ENCODE data around the gene LIPG. TPM values are rescaled to one million over a fixed set of nuclear protein-coding genes. Genes with fewer than 3 reads are reported as not detected.

Gene LIPG
- total RNA-seq, 1 experiment from 2014 or later, result 86.7 TPM

DNA sequence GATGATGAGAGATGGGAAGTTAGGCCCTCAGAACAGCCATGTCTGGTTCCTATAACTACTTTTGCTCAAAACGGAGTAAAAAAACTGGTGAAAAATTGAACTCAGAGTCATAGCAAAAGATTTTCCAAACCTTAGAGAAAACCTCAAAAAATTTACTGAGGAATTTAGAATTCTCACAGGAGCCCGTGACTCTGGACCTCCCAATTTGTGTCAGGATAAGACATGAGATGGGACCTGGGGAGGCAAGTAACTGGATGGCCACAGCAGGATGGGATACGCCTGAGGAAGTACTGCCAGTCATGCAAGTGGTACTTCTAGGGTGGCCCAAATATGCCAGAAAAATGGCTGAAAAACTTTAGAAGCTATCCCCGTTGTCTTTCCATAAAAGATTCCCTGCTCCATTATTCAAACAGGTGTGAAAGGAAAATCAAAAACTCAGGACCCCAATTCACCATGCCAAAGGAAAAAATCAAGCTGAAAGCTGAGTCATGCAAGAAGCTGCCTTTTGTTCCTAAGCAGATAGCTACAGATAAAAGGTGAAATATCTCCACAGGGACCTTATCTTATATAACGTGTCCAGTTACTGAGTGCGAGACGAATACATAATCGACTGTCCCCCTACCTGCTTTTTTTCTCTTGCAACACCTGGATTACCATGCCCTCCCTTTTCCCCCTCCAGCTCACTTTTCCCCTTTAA is 34.1 kb upstream of the LIPG start:
- H3K4me3 Mint-ChIP-seq (ENCODE audit: unreplicated experiment), result peak overlapping the region; percentile 45
- Histone ChIP-seq H3K27me3 (replicated peaks; ENCODE audit: control insufficient read depth, insufficient read depth, low read length) (no peaks in the 10 kb centered on the region), H3K4me3 (ENCODE audit: low read depth, low read length) (no peak overlapping the region), H3K4me1 (peaks cover 53% of the 10 kb centered on the region), H3K36me3 (ENCODE audit: control insufficient read depth, insufficient read depth, low read length) (no peaks in the 10 kb centered on the region), H3K9me3 (no peaks in the 10 kb centered on the region)
- H3K27me3 Mint-ChIP-seq (ENCODE audit: insufficient read depth, unreplicated experiment), result no peaks in the 10 kb centered on the region
- ChIA-PET POLR2A (no interaction called here), CTCF (no interaction called here)
- H3K27ac Mint-ChIP-seq (ENCODE audit: unreplicated experiment), result peak overlapping the region; percentile 61
- DNase-seq, result no peak
- no peaks in the 10 kb centered on the region for H3K36me3 Mint-ChIP-seq (ENCODE audit: insufficient read depth, unreplicated experiment)
- BruUV-seq (replicated peaks), result no TSS peak
- no peaks in the 10 kb centered on the region for H3K9me3 Mint-ChIP-seq (ENCODE audit: unreplicated experiment)
- TF ChIP-seq, protein P1, sequence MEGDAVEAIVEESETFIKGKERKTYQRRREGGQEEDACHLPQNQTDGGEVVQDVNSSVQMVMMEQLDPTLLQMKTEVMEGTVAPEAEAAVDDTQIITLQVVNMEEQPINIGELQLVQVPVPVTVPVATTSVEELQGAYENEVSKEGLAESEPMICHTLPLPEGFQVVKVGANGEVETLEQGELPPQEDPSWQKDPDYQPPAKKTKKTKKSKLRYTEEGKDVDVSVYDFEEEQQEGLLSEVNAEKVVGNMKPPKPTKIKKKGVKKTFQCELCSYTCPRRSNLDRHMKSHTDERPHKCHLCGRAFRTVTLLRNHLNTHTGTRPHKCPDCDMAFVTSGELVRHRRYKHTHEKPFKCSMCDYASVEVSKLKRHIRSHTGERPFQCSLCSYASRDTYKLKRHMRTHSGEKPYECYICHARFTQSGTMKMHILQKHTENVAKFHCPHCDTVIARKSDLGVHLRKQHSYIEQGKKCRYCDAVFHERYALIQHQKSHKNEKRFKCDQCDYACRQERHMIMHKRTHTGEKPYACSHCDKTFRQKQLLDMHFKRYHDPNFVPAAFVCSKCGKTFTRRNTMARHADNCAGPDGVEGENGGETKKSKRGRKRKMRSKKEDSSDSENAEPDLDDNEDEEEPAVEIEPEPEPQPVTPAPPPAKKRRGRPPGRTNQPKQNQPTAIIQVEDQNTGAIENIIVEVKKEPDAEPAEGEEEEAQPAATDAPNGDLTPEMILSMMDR (IDR thresholded peaks at IDR 0.05; ENCODE audit: insufficient read depth in 1 of 2, low read depth in 1 of 2, low read length in 1 of 2, severe bottlenecking in 1 of 2, unreplicated experiment in 1 of 2), result no peak
- H3K4me1 Mint-ChIP-seq (ENCODE audit: low read depth, unreplicated experiment), result peaks cover 19% of the 10 kb centered on the region
- intact Hi-C loops (cut with micrococcal nuclease; ENCODE audit: unreplicated experiment), result loop anchor here (5.0 kb wide), 1 partner anchor 35 kb away; the partner anchor contains the start of gene LIPG

DNA sequence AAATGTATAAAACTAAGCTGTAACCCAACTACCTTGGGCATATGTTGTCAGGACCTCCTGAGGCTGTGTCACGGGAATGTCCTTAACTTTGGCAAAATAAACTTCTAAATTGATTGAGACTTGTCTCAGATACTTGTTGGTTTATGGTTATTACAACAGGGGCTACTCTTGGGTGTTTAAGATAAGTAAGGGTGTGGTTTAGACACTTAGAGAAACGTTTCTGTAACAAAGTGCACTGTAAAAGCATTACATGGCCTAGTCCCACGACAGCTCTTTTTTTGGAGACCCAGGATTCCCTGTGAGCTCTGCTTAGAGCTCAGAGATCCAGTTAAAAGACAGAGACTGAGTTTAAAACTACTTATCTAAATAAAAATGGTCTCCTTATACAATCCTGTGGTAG is 32.3 kb upstream of the LIPG start:
- no peaks in the 10 kb centered on the region for H3K36me3 ChIP-seq (ENCODE audit: control insufficient read depth, insufficient read depth, low read length)
- no peaks in the 10 kb centered on the region for H3K9me3 Mint-ChIP-seq (ENCODE audit: unreplicated experiment)
- no peak overlapping the region for H3K4me3 Mint-ChIP-seq (ENCODE audit: unreplicated experiment)
- no peaks in the 10 kb centered on the region for H3K9me3 ChIP-seq
- H3K27ac Mint-ChIP-seq (ENCODE audit: unreplicated experiment), result peak overlapping the region; percentile 92
- POLR2A ChIA-PET, result interaction anchor here (0.7 kb wide), 1 partner anchor 139 kb away, joined by 4 read pairs; no protein-coding TSS in a partner anchor
- no peak overlapping the region for H3K4me3 ChIP-seq (ENCODE audit: low read depth, low read length)
- H3K36me3 Mint-ChIP-seq (ENCODE audit: insufficient read depth, unreplicated experiment), result no peaks in the 10 kb centered on the region
- intact Hi-C loops (cut with micrococcal nuclease; ENCODE audit: unreplicated experiment), result loop anchor here (5.0 kb wide), 1 partner anchor 33 kb away; the partner anchor contains the start of gene LIPG
- BruUV-seq (replicated peaks), result no TSS peak
- CTCF ChIA-PET, result no interaction called here
- TF ChIP-seq, protein P1 (IDR thresholded peaks at IDR 0.05; ENCODE audit: insufficient read depth in 1 of 2, low read depth in 1 of 2, low read length in 1 of 2, severe bottlenecking in 1 of 2, unreplicated experiment in 1 of 2), result no peak
- H3K4me1 ChIP-seq, result peaks cover 58% of the 10 kb centered on the region
- H3K4me1 Mint-ChIP-seq (ENCODE audit: low read depth, unreplicated experiment), result peaks cover 19% of the 10 kb centered on the region
- DNase-seq, result no peak
- no peaks in the 10 kb centered on the region for H3K27me3 ChIP-seq (replicated peaks; ENCODE audit: control insufficient read depth, insufficient read depth, low read length)
- H3K27me3 Mint-ChIP-seq (ENCODE audit: insufficient read depth, unreplicated experiment), result no peaks in the 10 kb centered on the region

DNA sequence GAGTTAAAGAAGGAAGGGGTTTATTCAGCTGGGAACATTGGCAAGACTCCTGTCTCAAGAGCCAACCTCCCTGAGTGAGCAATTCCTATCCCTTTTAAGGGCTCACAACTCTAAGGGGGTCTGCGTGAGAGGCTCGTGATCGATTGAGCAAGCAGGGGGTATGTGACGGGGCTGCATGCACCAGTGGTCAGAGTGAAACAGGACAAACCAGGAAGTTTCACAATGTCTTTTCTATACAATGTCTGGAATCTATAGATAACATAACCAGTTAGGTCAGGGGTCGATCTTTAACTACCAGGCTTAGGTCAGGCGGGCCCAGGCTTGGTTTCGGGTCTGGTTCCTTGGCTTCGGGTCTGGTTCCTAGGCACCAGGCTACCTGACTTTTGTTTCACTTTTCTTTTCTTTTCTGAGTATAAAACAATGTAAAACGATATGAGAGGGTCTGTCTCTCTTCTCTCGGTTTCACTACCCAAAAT is 30.1 kb upstream of the LIPG start:
- H3K4me1 Mint-ChIP-seq (ENCODE audit: low read depth, unreplicated experiment), result peaks cover 19% of the 10 kb centered on the region
- TF ChIP-seq, protein P1 (IDR thresholded peaks at IDR 0.05; ENCODE audit: insufficient read depth in 1 of 2, low read depth in 1 of 2, low read length in 1 of 2, severe bottlenecking in 1 of 2, unreplicated experiment in 1 of 2), result no peak
- H3K27me3 Mint-ChIP-seq (ENCODE audit: insufficient read depth, unreplicated experiment), result no peaks in the 10 kb centered on the region
- peak overlapping the region; percentile 93 for H3K27ac Mint-ChIP-seq (ENCODE audit: unreplicated experiment)
- no peaks in the 10 kb centered on the region for H3K9me3 ChIP-seq
- DNase-seq, result peak; percentile 69 to 76
- intact Hi-C loops (cut with micrococcal nuclease; ENCODE audit: unreplicated experiment), result no loop called here
- H3K9me3 Mint-ChIP-seq (ENCODE audit: unreplicated experiment), result no peaks in the 10 kb centered on the region
- H3K36me3 Mint-ChIP-seq (ENCODE audit: insufficient read depth, unreplicated experiment), result no peaks in the 10 kb centered on the region
- H3K27me3 ChIP-seq (replicated peaks; ENCODE audit: control insufficient read depth, insufficient read depth, low read length), result no peaks in the 10 kb centered on the region
- no peak overlapping the region for H3K4me3 ChIP-seq (ENCODE audit: low read depth, low read length)
- ChIA-PET POLR2A (no interaction called here), CTCF (interaction anchor here (0.7 kb wide), 1 partner anchor 247 kb away, joined by 3 read pairs; no protein-coding TSS in a partner anchor)
- peak overlapping the region; percentile 38 for H3K4me3 Mint-ChIP-seq (ENCODE audit: unreplicated experiment)
- peaks cover 58% of the 10 kb centered on the region for H3K4me1 ChIP-seq
- no peaks in the 10 kb centered on the region for H3K36me3 ChIP-seq (ENCODE audit: control insufficient read depth, insufficient read depth, low read length)
- no TSS peak for BruUV-seq (replicated peaks)
